ENCODE data around the gene CDH4.

Gene CDH4

GRCh38 chr20:61523145-61523544, 271.1 kb downstream of the CDH4 start:
- no peak for DNase-seq

- no peak for DNase-seq
These were observed 273.0 kb downstream of the CDH4 start for GRCh38 chr20:61524951-61525666.

- peak; percentile 52 for DNase-seq
These were observed 273.8 kb downstream of the CDH4 start for GRCh38 chr20:61525781-61526431.

GRCh38 chr20:61526907-61527306, 274.8 kb downstream of the CDH4 start:
- no peak for DNase-seq

GRCh38 chr20:61527626-61528025, 275.6 kb downstream of the CDH4 start:
- DNase-seq = no peak

- no peak for DNase-seq
These were observed 276.5 kb downstream of the CDH4 start for GRCh38 chr20:61528591-61528990.

GRCh38 chr20:61529354-61529753, 277.3 kb downstream of the CDH4 start:
- DNase-seq = no peak

- DNase-seq = no peak
These were observed 279.7 kb downstream of the CDH4 start for GRCh38 chr20:61531553-61532345.

GRCh38 chr20:61532736-61533135, 280.7 kb downstream of the CDH4 start:
- DNase-seq = no peak

GRCh38 chr20:61533231-61533631, 281.2 kb downstream of the CDH4 start:
- no peak for DNase-seq

- DNase-seq = no peak
These were observed 282.3 kb downstream of the CDH4 start for GRCh38 chr20:61534346-61534745.

- DNase-seq = no peak
These were observed 283.0 kb downstream of the CDH4 start for GRCh38 chr20:61535091-61535490.

GRCh38 chr20:61535536-61535935, 283.5 kb downstream of the CDH4 start:
- no peak for DNase-seq

- no peak for DNase-seq
These were observed 283.9 kb downstream of the CDH4 start for GRCh38 chr20:61535956-61536355.

- DNase-seq = no peak
These were observed 284.6 kb downstream of the CDH4 start for GRCh38 chr20:61536671-61537070.

- no peak for DNase-seq
These were observed 285.4 kb downstream of the CDH4 start for GRCh38 chr20:61537239-61538182.

GRCh38 chr20:61538183-61538942, 286.3 kb downstream of the CDH4 start:
- DNase-seq = no peak

GRCh38 chr20:61538943-61539265, 286.8 kb downstream of the CDH4 start:
- no peak for DNase-seq

GRCh38 chr20:61539706-61540360, 287.8 kb downstream of the CDH4 start:
- no peak for DNase-seq

- no peak for DNase-seq
These were observed 289.5 kb downstream of the CDH4 start for GRCh38 chr20:61541537-61541936.

- DNase-seq = no peak
These were observed 291.0 kb downstream of the CDH4 start for GRCh38 chr20:61543086-61543485.

Data from hematopoietic multipotent progenitor cell treated with erythropoietin and hydrocortisone succinate and interleukin-3 and kit ligand, for 6 days (in vitro differentiated cells).